Ovary (tissue), 9 donors: ENCODE data around the gene SORBS1. TPM values are rescaled to one million over a fixed set of nuclear protein-coding genes. Genes with fewer than 3 reads are reported as not detected.

Experiments
- DNase-seq, 5 donors: peaks; one replicate each; pipeline ENCODE4 v3.0.0-alpha.2; 2019 to 2020
- H3K27ac ChIP-seq, 2 donors: fragments of 200-600 bp; one replicate each; pipeline versions ENCODE4 v1.5.1 to v1.8.0; 2019 to 2022
- H3K27me3 ChIP-seq: fragments of 200-600 bp; one replicate; pipeline ENCODE4 v1.8.0; 2022
- H3K36me3 ChIP-seq: fragments of 200-600 bp; sonication (generic); one replicate; pipeline ENCODE4 v1.5.1; 2019
- H3K4me1 ChIP-seq: one replicate; pipeline ENCODE4 v1.8.1; 2013; ENCODE audit warnings: mild to moderate bottlenecking, moderate library complexity; ENCODE audit not compliant: insufficient read depth
- H3K4me3 ChIP-seq: fragments of 200-600 bp; sonication (generic); one replicate; pipeline ENCODE4 v1.5.1; 2017
- H3K9me3 ChIP-seq, 2 donors: fragments of 200-600 bp in 1 of 2; sonication (generic) in 1 of 2; one replicate each; pipeline versions ENCODE4 v1.5.1 to v1.8.1; 2013 to 2019; ENCODE audit warnings: mild to moderate bottlenecking in 1 of 2, moderate library complexity in 1 of 2
- CTCF ChIP-seq, 3 donors: fragments of 450-650 bp in 2 of 3; fragments of 200-600 bp in 1 of 3; IDR thresholded peaks; one replicate each; pipeline versions ENCODE4 v1.5.1 to v1.8.0; 2016 to 2022; ENCODE audit warnings: antibody characterized with exemption in 3 of 3, mild to moderate bottlenecking in 1 of 3
- EP300 ChIP-seq: sonication (generic); formaldehyde crosslinking; IDR thresholded peaks from one replicate; pipeline ENCODE4 v1.6.1; 2017; ENCODE audit warnings: antibody characterized with exemption
- POLR2A ChIP-seq: fragments of 450-650 bp; IDR thresholded peaks from one replicate; pipeline ENCODE4 v1.6.1; 2017; ENCODE audit warnings: antibody characterized with exemption, mild to moderate bottlenecking, moderate library complexity
- WGBS, 3 donors: extraction: QIAGEN DNeasy Blood & Tissue Kit in 1 of 3; methylation state at CpG; one replicate each; pipeline versions ENCODE4 v1.1.5 to v1.1.7; 2013 to 2017; 5-methylcytosine and 5-hydroxymethylcytosine counted together
- intact Hi-C, 4 donors: fragments of 100-400 bp; cut with DNase I; formaldehyde crosslinking; loops; one replicate each; pipeline versions ENCODE4 v1.11.0 to v1.15.1; 2022 to 2023
- polyA plus RNA-seq, 2 donors: library from polyadenylated mRNA; stranded (reverse); fragments of 200-250 nt in 1 of 2; fragments of 350-450 nt in 1 of 2; fragmentation: Illumina TruSeq in 1 of 2; extraction: RNeasy Lipid Tissue Mini Kit (QIAGEN cat#74804) in 1 of 2; gene quantifications; one replicate each; pipeline ENCODE4 v1.2.3, GENCODE V29; 2013 to 2014
- total RNA-seq, 7 donors: library from RNA; depleted of rRNA in 2 of 7; stranded (reverse); fragments of >200 nt in 2 of 7; fragmentation: NEBNext Ultra II Directional in 3 of 7; extraction: Animal tissue kit (Norgen Biotek cat#: 25700) in 3 of 7; gene quantifications; one replicate each; pipeline versions ENCODE4 v1.1.0 to v1.2.4, GENCODE V29; 2016 to 2023
- donor health status: DM: no; HTN: no; CAD: no; lungs with moderate emphysema.
- donor health status: DM: no; HTN: no; CAD: no.
- donor health status: Bipolar disorder and iron deficiency.
- donor health status: DM: yes; HTN: yes; CAD: no.
- donor health status: DM: no; HTN: no; CAD: no.
- donor health status: DM: yes; HTN: yes; CAD: no.

SORBS1 gene
- total and polyA plus RNA-seq, 9 donors = 10.7 to 156 (median 20.0) TPM

GRCh38 chr10:95336702-95337101 is 224.5 kb downstream of the SORBS1 start:
- 95 to 97% (median 96%) methylated on average over 9 of the region's 9 CpGs for WGBS, 3 donors
- intact Hi-C loops = no loop called here
- H3K27ac ChIP-seq = no peak overlapping the region

GRCh38 chr10:95335933-95336699 is 225.1 kb downstream of the SORBS1 start:
- intact Hi-C loops = no loop called here
- H3K27me3 ChIP-seq = no peaks in the 10 kb centered on the region
- H3K4me1 ChIP-seq = no peaks in the 10 kb centered on the region
- DNase-seq = no peak
- WGBS, 3 donors = 93 to 95% (median 94%) methylated on average over 19 of the region's 19 CpGs
- H3K4me3 ChIP-seq = no peak overlapping the region
- no peak for TF ChIP-seq EP300
- TF ChIP-seq CTCF (IDR thresholded peaks at IDR 0.05) = no peak
- TF ChIP-seq POLR2A = no peak
- H3K9me3 ChIP-seq = no peaks in the 10 kb centered on the region
- no peak overlapping the region for H3K27ac ChIP-seq
- no peaks in the 10 kb centered on the region for H3K36me3 ChIP-seq

More at GRCh38 chr10:95336702-95337101, 224.5 kb downstream of the SORBS1 start:
- no peak overlapping the region for H3K4me3 ChIP-seq
- no peaks in the 10 kb centered on the region for H3K9me3 ChIP-seq
- TF ChIP-seq EP300 (no peak), POLR2A (no peak)
- no peaks in the 10 kb centered on the region for H3K27me3 ChIP-seq
- no peaks in the 10 kb centered on the region for H3K4me1 ChIP-seq
- DNase-seq = no peak
- no peaks in the 10 kb centered on the region for H3K36me3 ChIP-seq

- intact Hi-C loops = no loop called here
- Histone ChIP-seq H3K36me3 (no peaks in the 10 kb centered on the region), H3K27ac (no peak overlapping the region), H3K27me3 (no peaks in the 10 kb centered on the region), H3K4me1 (no peaks in the 10 kb centered on the region), H3K4me3 (no peak overlapping the region), H3K9me3 (no peaks in the 10 kb centered on the region)
- TF ChIP-seq EP300 = no peak
- WGBS, 3 donors = 82 to 87% (median 85%) methylated on average over 3 of the region's 3 CpGs
- no peak for DNase-seq
Measured at GRCh38 chr10:95334805-95335144, 226.4 kb downstream of the SORBS1 start.

GRCh38 chr10:95333997-95334804 is 227.0 kb downstream of the SORBS1 start:
- H3K4me1 ChIP-seq = no peaks in the 10 kb centered on the region

More at GRCh38 chr10:95333997-95334804, 227.0 kb downstream of the SORBS1 start:
- peak in 1 of 5 donors; percentile 53 for DNase-seq
- TF ChIP-seq CTCF (IDR thresholded peaks at IDR 0.05) = no peak
- no peak for TF ChIP-seq EP300
- no peak for TF ChIP-seq POLR2A
- H3K27me3 ChIP-seq = no peaks in the 10 kb centered on the region
- H3K27ac ChIP-seq = no peak overlapping the region
- WGBS, 3 donors = 61 to 72% (median 68%) methylated on average over 12 of the region's 12 CpGs
- intact Hi-C loops = no loop called here
- no peaks in the 10 kb centered on the region for H3K36me3 ChIP-seq
- H3K4me3 ChIP-seq = no peak overlapping the region
- no peaks in the 10 kb centered on the region for H3K9me3 ChIP-seq
